Keratinocyte (primary cell): ENCODE results near the gene PRLR. TPM values are rescaled to one million over a fixed set of nuclear protein-coding genes. Genes with fewer than 3 reads are reported as not detected.

Experiments used
- DNase-seq: peaks from one replicate; pipeline ENCODE4 v3.0.0-alpha.2; 2011; ENCODE audit warnings: low read depth, missing footprints, low spot score
- FAIRE-seq: peaks from 2 replicates; lab custom pipeline; 2011; peaks lifted over from hg19 to GRCh38; lab: Jason Lieb, UNC
- H2AFZ ChIP-seq: 2 replicates; pipeline ENCODE4 v1.6.0; 2012; ENCODE audit warnings: low read length, control low read depth, inconsistent platforms; ENCODE audit not compliant: control insufficient read depth
- H3K27ac ChIP-seq: 2 replicates; pipeline ENCODE4 v1.5.1; 2011; ENCODE audit warnings: low read length; ENCODE audit not compliant: control insufficient read depth, insufficient read depth
- H3K27me3 ChIP-seq: 3 replicates; pipeline ENCODE4 v1.6.0; 2011; ENCODE audit warnings: low read length; ENCODE audit not compliant: control insufficient read depth, insufficient read depth; ENCODE audit errors: extremely low read depth
- H3K36me3 ChIP-seq, 2 experiments: 2 replicates in 1 of 2; 3 replicates in 1 of 2; pipeline ENCODE4 v1.5.1; 2011; ENCODE audit warnings: low read length in 2 of 2, mild to moderate bottlenecking in 1 of 2; ENCODE audit not compliant: control insufficient read depth in 2 of 2, insufficient read depth in 2 of 2; ENCODE audit errors: extremely low read depth in 1 of 2
- H3K4me1 ChIP-seq: 3 replicates; pipeline ENCODE4 v1.5.1; 2011; ENCODE audit warnings: low read length; ENCODE audit not compliant: control insufficient read depth, insufficient read depth; ENCODE audit errors: extremely low read depth
- H3K4me2 ChIP-seq: 3 replicates; pipeline ENCODE4 v1.6.0; 2011; ENCODE audit warnings: low read depth, low read length; ENCODE audit not compliant: control insufficient read depth, insufficient read depth; ENCODE audit errors: extremely low read depth
- H3K4me3 ChIP-seq, 3 experiments: fragments of 200-600 bp in 1 of 3; sonication (generic) in 1 of 3; 2 replicates in 2 of 3; 3 replicates in 1 of 3; pipeline ENCODE4 v1.5.1; 2011 to 2016; ENCODE audit warnings: low read length in 3 of 3, mild to moderate bottlenecking in 3 of 3, control low read depth in 2 of 3, inconsistent platforms in 1 of 3, low read depth in 1 of 3, mixed read lengths in 1 of 3, mixed run types in 1 of 3, moderate library complexity in 1 of 3; ENCODE audit not compliant: control insufficient read depth in 2 of 3, insufficient read depth in 2 of 3; ENCODE audit errors: extremely low read depth in 1 of 3
- H3K79me2 ChIP-seq: 2 replicates; pipeline ENCODE4 v1.6.0; 2012; ENCODE audit warnings: low read length; ENCODE audit not compliant: control insufficient read depth, insufficient read depth
- H3K9ac ChIP-seq: 3 replicates; pipeline ENCODE4 v1.6.0; 2011; ENCODE audit warnings: low read length; ENCODE audit not compliant: control insufficient read depth, insufficient read depth; ENCODE audit errors: extremely low read depth
- H3K9me1 ChIP-seq: 3 replicates; pipeline ENCODE4 v1.6.0; 2011; ENCODE audit warnings: low read length; ENCODE audit not compliant: control insufficient read depth, insufficient read depth; ENCODE audit errors: extremely low read depth
- H3K9me3 ChIP-seq: 2 replicates; pipeline ENCODE4 v1.5.1; 2012; ENCODE audit warnings: low read depth, low read length; ENCODE audit not compliant: control insufficient read depth
- H4K20me1 ChIP-seq: 3 replicates; pipeline ENCODE4 v1.6.0; 2011; ENCODE audit warnings: low read length; ENCODE audit not compliant: control insufficient read depth, insufficient read depth; ENCODE audit errors: extremely low read depth
- CTCF ChIP-seq, 3 experiments: IDR thresholded peaks in 1 of 3; conservative IDR thresholded peaks in 1 of 3; optimal IDR thresholded peaks in 1 of 3; 2 replicates in 2 of 3; 3 replicates in 1 of 3; pipeline versions ENCODE3 to v1.5.1; 2011; ENCODE audit warnings: low read length in 3 of 3, mild to moderate bottlenecking in 3 of 3, moderate library complexity in 2 of 3, control low read depth in 1 of 3, inconsistent platforms in 1 of 3; ENCODE audit not compliant: insufficient read depth in 2 of 3; ENCODE audit errors: extremely low read depth in 1 of 3
- EZH2 ChIP-seq: IDR thresholded peaks from one replicate; pipeline ENCODE4 v1.6.1; 2012; ENCODE audit warnings: inconsistent platforms, mild to moderate bottlenecking, low read length, moderate library complexity
- dilution Hi-C: fragments of 300-500 bp; cut with MboI; formaldehyde crosslinking; loops from one replicate; pipeline ENCODE4 v1.7.0; 2020; ENCODE audit warnings: low sequenced_read_pairs; ENCODE audit not compliant: extremely low pct_ligation_motif_present
- polyA plus RNA-seq, 5 experiments: library from polyadenylated mRNA; depleted of rRNA in 3 of 5; stranded (reverse) in 3 of 5; stranded (forward) in 1 of 5; unstranded in 1 of 5; fragments of >200 nt; gene quantifications; 1 replicate in 1 of 5; 2 replicates in 3 of 5; 3 replicates in 1 of 5; pipeline versions ENCODE4 v1.2.1 to v1.2.3, GENCODE V29; 2011 to 2012; ENCODE audit warnings: missing spikeins in 2 of 5, low read depth in 1 of 5, low replicate concordance in 1 of 5

Gene PRLR
- polyA plus RNA-seq, 1 donor (not counting 4 experiments of a cell fraction or from before 2014, with no cell fraction given): 0.04 TPM

GRCh38 chr5:35012365-35012764 lies 217.9 kb downstream of the PRLR start:
- H3K4me1 ChIP-seq: no peaks in the 10 kb centered on the region
- FAIRE-seq: no peak
- no peaks in the 10 kb centered on the region for H3K79me2 ChIP-seq
- dilution Hi-C loops: no loop called here
- no peak overlapping the region for H3K9ac ChIP-seq
- no peaks in the 10 kb centered on the region for H4K20me1 ChIP-seq
- no peak overlapping the region for H3K4me3 ChIP-seq
- no peaks in the 10 kb centered on the region for H3K9me3 ChIP-seq
- no peaks in the 10 kb centered on the region for H3K27me3 ChIP-seq
- no peak overlapping the region for H3K4me2 ChIP-seq
- no peak for DNase-seq
- no peaks in the 10 kb centered on the region for H3K36me3 ChIP-seq
- no peak overlapping the region for H3K27ac ChIP-seq
- no peak overlapping the region for H2AFZ ChIP-seq
- H3K9me1 ChIP-seq: no peaks in the 10 kb centered on the region
- TF ChIP-seq CTCF (optimal IDR thresholded peaks at IDR 0.05 in 1 of 3, IDR thresholded peaks at IDR 0.05 in 1 of 3, conservative IDR thresholded peaks at IDR 0.05 in 1 of 3; ENCODE audit: extremely low read depth in 1 of 3, insufficient read depth in 2 of 3, low read length in 3 of 3) (no peak), EZH2 (no peak)

DNA sequence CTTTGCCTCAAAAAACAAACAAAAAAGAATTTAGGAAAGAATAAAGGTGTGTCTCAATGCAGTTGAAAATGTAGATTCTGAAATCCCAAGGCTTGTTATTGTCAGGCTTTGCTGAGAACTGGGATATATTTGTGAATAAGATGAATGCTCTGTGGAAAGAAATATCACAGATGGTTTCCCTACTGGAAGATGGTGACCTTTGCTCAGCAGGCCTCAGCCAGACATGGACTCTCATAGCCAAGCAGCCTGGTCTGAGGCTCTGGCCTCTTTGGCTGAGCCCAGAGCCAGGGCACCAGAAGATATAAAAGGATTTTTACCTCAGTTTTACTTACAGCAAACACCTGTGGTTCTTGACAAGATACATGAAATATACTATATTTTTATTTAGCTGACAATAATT lies 219.6 kb downstream of the PRLR start:
- DNase-seq (no peak), FAIRE-seq (no peak)
- H3K36me3 ChIP-seq: no peaks in the 10 kb centered on the region
- no peaks in the 10 kb centered on the region for H3K9me1 ChIP-seq
- no peaks in the 10 kb centered on the region for H3K79me2 ChIP-seq
- H3K9me3 ChIP-seq: no peaks in the 10 kb centered on the region
- H3K4me2 ChIP-seq: no peak overlapping the region
- no peak overlapping the region for H3K27ac ChIP-seq
- no peaks in the 10 kb centered on the region for H3K4me1 ChIP-seq
- no peak overlapping the region for H3K4me3 ChIP-seq
- H2AFZ ChIP-seq: no peak overlapping the region
- H4K20me1 ChIP-seq: no peaks in the 10 kb centered on the region
- no peak overlapping the region for H3K9ac ChIP-seq
- TF ChIP-seq EZH2 (no peak), CTCF (optimal IDR thresholded peaks at IDR 0.05 in 1 of 3, IDR thresholded peaks at IDR 0.05 in 1 of 3, conservative IDR thresholded peaks at IDR 0.05 in 1 of 3; ENCODE audit: extremely low read depth in 1 of 3, insufficient read depth in 2 of 3, low read length in 3 of 3) (no peak)
- dilution Hi-C loops: no loop called here
- H3K27me3 ChIP-seq: no peaks in the 10 kb centered on the region
